CD14-positive monocyte (primary cell): Measurements from ENCODE around the gene USHBP1. TPM values are rescaled to one million over a fixed set of nuclear protein-coding genes. Genes with fewer than 3 reads are reported as not detected.
A peak's percentile ranks its signal among the peaks of the same experiment; 100 is the strongest.

Experiments used
- DNase-seq, 3 donors: peaks; one replicate each; pipeline ENCODE4 v3.0.0-alpha.2; 2011 to 2022
- H2AFZ ChIP-seq: 2 replicates; pipeline ENCODE4 v1.6.0; 2012; ENCODE audit warnings: mild to moderate bottlenecking, low read depth, low read length, inconsistent platforms; ENCODE audit not compliant: insufficient read depth, poor library complexity, severe bottlenecking
- H3K27ac ChIP-seq, 2 donors: 1 replicate in 1 of 2; 2 replicates in 1 of 2; pipeline ENCODE4 v1.5.1; 2012 to 2013; ENCODE audit warnings: low read length in 2 of 2, control low read depth in 1 of 2, inconsistent platforms in 1 of 2, low read depth in 1 of 2, mild to moderate bottlenecking in 1 of 2
- H3K27me3 ChIP-seq, 2 donors: one replicate each; pipeline versions ENCODE4 v1.6.0 to v1.6.1; 2011 to 2013; ENCODE audit warnings: low read length in 2 of 2; ENCODE audit not compliant: control insufficient read depth in 2 of 2, insufficient read depth in 2 of 2
- H3K36me3 ChIP-seq, 2 donors: replicated peaks in 1 of 2; 1 replicate in 1 of 2; 2 replicates in 1 of 2; pipeline versions ENCODE4 v1.5.1 to v1.6.1; 2012 to 2013; ENCODE audit warnings: low read length in 2 of 2, control low read depth in 1 of 2, inconsistent platforms in 1 of 2, mild to moderate bottlenecking in 1 of 2; ENCODE audit not compliant: insufficient read depth in 2 of 2, control insufficient read depth in 1 of 2
- H3K4me1 ChIP-seq, 2 donors: 1 replicate in 1 of 2; 2 replicates in 1 of 2; pipeline versions ENCODE4 v1.5.1 to v1.6.1; 2012 to 2013; ENCODE audit warnings: low read length in 2 of 2, control low read depth in 1 of 2, inconsistent platforms in 1 of 2, mild to moderate bottlenecking in 1 of 2, moderate library complexity in 1 of 2; ENCODE audit not compliant: insufficient read depth in 2 of 2, control insufficient read depth in 1 of 2
- H3K4me2 ChIP-seq: replicated peaks from 2 replicates; pipeline ENCODE3; 2012; ENCODE audit warnings: low read length, moderate library complexity, mild to moderate bottlenecking; ENCODE audit not compliant: poor library complexity, severe bottlenecking; ENCODE audit errors: extremely low read depth
- H3K4me3 ChIP-seq, 3 experiments: fragments of 200-600 bp in 1 of 3; sonication (generic) in 1 of 3; replicated peaks in 1 of 3; 1 replicate in 2 of 3; 2 replicates in 1 of 3; pipeline ENCODE4 v1.5.1; 2011 to 2013; ENCODE audit warnings: low read length in 3 of 3, mild to moderate bottlenecking in 3 of 3, control low read depth in 2 of 3, low read depth in 2 of 3, inconsistent platforms in 1 of 3, moderate library complexity in 1 of 3
- H3K79me2 ChIP-seq: 2 replicates; pipeline ENCODE4 v1.6.0; 2012; ENCODE audit warnings: mild to moderate bottlenecking, control low read depth, inconsistent platforms, low read length, moderate library complexity; ENCODE audit not compliant: insufficient read depth
- H3K9ac ChIP-seq: 2 replicates; pipeline ENCODE4 v1.6.0; 2017; ENCODE audit warnings: low read length, mild to moderate bottlenecking; ENCODE audit not compliant: insufficient read depth, poor library complexity, severe bottlenecking
- H3K9me3 ChIP-seq, 2 donors: replicated peaks in 1 of 2; 1 replicate in 1 of 2; 2 replicates in 1 of 2; pipeline versions ENCODE4 v1.5.1 to v1.6.1; 2012 to 2013; ENCODE audit warnings: low read length in 2 of 2, control low read depth in 1 of 2; ENCODE audit not compliant: control insufficient read depth in 1 of 2, insufficient read depth in 1 of 2
- H4K20me1 ChIP-seq: 2 replicates; pipeline ENCODE4 v1.6.0; 2012; ENCODE audit warnings: mild to moderate bottlenecking, low read length, control low read depth, moderate library complexity; ENCODE audit not compliant: insufficient read depth
- H3K27ac Mint-ChIP-seq, 7 donors: one replicate each; pipeline ENCODE4 v1.8.0; 2020; ENCODE audit warnings: mild to moderate bottlenecking in 7 of 7, mixed read lengths in 7 of 7, moderate library complexity in 6 of 7, inconsistent platforms in 2 of 7
- H3K27me3 Mint-ChIP-seq, 3 donors: one replicate each; pipeline ENCODE4 v1.8.0; 2021 to 2022; ENCODE audit warnings: low read depth in 3 of 3, mild to moderate bottlenecking in 3 of 3, mixed read lengths in 3 of 3, moderate library complexity in 3 of 3, inconsistent platforms in 1 of 3
- H3K36me3 Mint-ChIP-seq, 2 donors: one replicate each; pipeline ENCODE4 v1.8.0; 2020; ENCODE audit warnings: mixed read lengths in 2 of 2, inconsistent platforms in 1 of 2, mild to moderate bottlenecking in 1 of 2
- H3K4me1 Mint-ChIP-seq: one replicate; pipeline ENCODE4 v1.8.0; 2020; ENCODE audit warnings: mild to moderate bottlenecking, mixed read lengths
- H3K4me3 Mint-ChIP-seq, 2 donors: one replicate each; pipeline ENCODE4 v1.8.0; 2020; ENCODE audit warnings: mild to moderate bottlenecking in 2 of 2, mixed read lengths in 2 of 2, moderate library complexity in 1 of 2
- H3K9me3 Mint-ChIP-seq, 7 donors: one replicate each; pipeline ENCODE4 v1.8.0; 2020 to 2022; ENCODE audit warnings: mixed read lengths in 7 of 7, mild to moderate bottlenecking in 6 of 7, moderate library complexity in 6 of 7, inconsistent platforms in 2 of 7
- CTCF ChIP-seq: fragments of 200-600 bp; IDR thresholded peaks from one replicate; pipeline ENCODE4 v1.8.0; 2022; ENCODE audit warnings: antibody characterized with exemption, mild to moderate bottlenecking
- WGBS: methylation state at CpG from one replicate; pipeline ENCODE4 v1.1.5; 2013; ENCODE audit warnings: missing lambda C conversion rate; ENCODE audit not compliant: insufficient coverage; 5-methylcytosine and 5-hydroxymethylcytosine counted together
- intact Hi-C, 2 donors: fragments of 100-400 bp; cut with micrococcal nuclease; formaldehyde crosslinking; loops; one replicate each; pipeline versions ENCODE4 v1.15.0 to v1.15.1; 2023
- polyA plus RNA-seq, 3 donors: library from polyadenylated mRNA; depleted of rRNA in 1 of 3; unstranded in 2 of 3; stranded (reverse) in 1 of 3; fragments of 300-500 nt in 2 of 3; fragments of >200 nt in 1 of 3; fragmentation: Illumina TruSeq in 2 of 3; gene quantifications; 1 replicate in 2 of 3; 2 replicates in 1 of 3; pipeline ENCODE4 v1.2.3, GENCODE V29; 2012 to 2021

USHBP1 gene
- polyA plus RNA-seq, 3 donors: not detected

GRCh38 chr19:17202713-17203112 is 61.8 kb downstream of the USHBP1 start:
- H3K9ac ChIP-seq: no peak overlapping the region
- no peaks in the 10 kb centered on the region for H3K79me2 ChIP-seq
- no peak for DNase-seq
- H3K9me3 Mint-ChIP-seq: no peaks in the 10 kb centered on the region
- H3K4me1 Mint-ChIP-seq: no peaks in the 10 kb centered on the region
- peaks cover 51% of the 10 kb centered on the region for H4K20me1 ChIP-seq
- 94% methylated on average over 17 of the region's 17 CpGs for WGBS
- no peak overlapping the region for H2AFZ ChIP-seq
- H3K4me1 ChIP-seq: no peaks in the 10 kb centered on the region
- no peak overlapping the region for H3K4me3 Mint-ChIP-seq
- H3K4me3 ChIP-seq: no peak overlapping the region
- H3K4me2 ChIP-seq: no peak overlapping the region
- H3K9me3 ChIP-seq: no peaks in the 10 kb centered on the region
- intact Hi-C loops: loop anchor here in 1 of 2 donors (5.0 kb wide), 1 partner anchor 35 kb away; no protein-coding TSS in a partner anchor
- peaks cover 85 to 95% of the 10 kb centered on the region in 2 donors for H3K36me3 Mint-ChIP-seq
- peaks cover 0 to 1% (median 0%) of the 10 kb centered on the region in 3 donors for H3K27me3 Mint-ChIP-seq
- H3K27me3 ChIP-seq: no peaks in the 10 kb centered on the region
- H3K27ac ChIP-seq: peak overlapping the region in 1 of 2 donors; percentile 27
- H3K36me3 ChIP-seq: peaks cover 87 to 98% of the 10 kb centered on the region in 2 donors
- H3K27ac Mint-ChIP-seq: peak overlapping the region in 1 of 7 donors; percentile 66
- no peak for TF ChIP-seq CTCF

- Histone ChIP-seq H3K27ac (peak overlapping the region in 1 of 2 donors; percentile 27), H3K4me1 (no peaks in the 10 kb centered on the region), H2AFZ (no peak overlapping the region), H3K27me3 (no peaks in the 10 kb centered on the region), H4K20me1 (peaks cover 51% of the 10 kb centered on the region), H3K36me3 (peaks cover 89 to 100% of the 10 kb centered on the region in 2 donors), H3K4me2 (no peak overlapping the region), H3K9ac (no peak overlapping the region), H3K79me2 (no peaks in the 10 kb centered on the region), H3K4me3 (no peak overlapping the region), H3K9me3 (no peaks in the 10 kb centered on the region)
- Mint-ChIP-seq H3K4me3 (no peak overlapping the region), H3K36me3 (peaks cover 88 to 97% of the 10 kb centered on the region in 2 donors), H3K9me3 (no peaks in the 10 kb centered on the region), H3K27me3 (peaks cover 0 to 1% (median 0%) of the 10 kb centered on the region in 3 donors), H3K4me1 (no peaks in the 10 kb centered on the region), H3K27ac (peak overlapping the region in 3 of 7 donors; percentile 47 to 64 (median 59))
- TF ChIP-seq CTCF: no peak
- DNase-seq: no peak
- intact Hi-C loops: loop anchor here in 1 of 2 donors (5.0 kb wide), 1 partner anchor 35 kb away; no protein-coding TSS in a partner anchor
- WGBS: 84% methylated on average over 8 of the region's 9 CpGs
These were observed 62.3 kb downstream of the USHBP1 start for GRCh38 chr19:17202249-17202648.
